Measurements from ENCODE around the gene ISM2. TPM values are rescaled to one million over a fixed set of nuclear protein-coding genes. Genes with fewer than 3 reads are reported as not detected.

ISM2 gene
- total RNA-seq, 2 experiments from 2014 or later, result not detected

Other genes starting within 250 kb of the ISM2 start
- gene NGB, start 227.6 kb downstream of the ISM2 start, total RNA-seq, result not detected
- 10 to 100 TPM; 23.7 to 26.5 TPM for gene POMT2, start 177.9 kb downstream of the ISM2 start, total RNA-seq
- gene GSTZ1, start 177.8 kb downstream of the ISM2 start, total RNA-seq, result 10 to 100 TPM; 17.1 to 18.4 TPM
- gene TMED8, start 121.7 kb downstream of the ISM2 start, total RNA-seq, result 10 to 100 TPM; 25.9 to 26.2 TPM
- 1 to 10 TPM in 1 of 2 experiments, under 1 TPM in 1; 0.61 to 1.2 TPM for gene SAMD15, start 121.4 kb downstream of the ISM2 start, total RNA-seq
- under 1 TPM; 0.27 to 0.30 TPM for gene NOXRED1, start 75.3 kb downstream of the ISM2 start, total RNA-seq
- 10 to 100 TPM; 15.8 to 18.3 TPM for gene VIPAS39, start 41.2 kb downstream of the ISM2 start, total RNA-seq
- gene AHSA1, start 40.7 kb downstream of the ISM2 start, total RNA-seq, result 100 to 1,000 TPM; 373 to 395 TPM
- gene SPTLC2, start 117.8 kb upstream of the ISM2 start, total RNA-seq, result 10 to 100 TPM; 23.4 to 28.7 TPM
- 10 to 100 TPM; 17.5 to 19.7 TPM for gene ALKBH1, start 209.2 kb upstream of the ISM2 start, total RNA-seq
- gene SLIRP, start 209.3 kb upstream of the ISM2 start, total RNA-seq, result 100 to 1,000 TPM; 169 to 171 TPM